Stomach (tissue), 4 donors: ENCODE measurements around the gene PPP4R4.

Experiments used
- POLR2A ChIP-seq, 4 donors: fragments of 450-650 bp; IDR thresholded peaks; one replicate each; pipeline ENCODE4 v1.6.1; 2016; ENCODE audit warnings: antibody characterized with exemption in 4 of 4, control low read depth in 2 of 4, mild to moderate bottlenecking in 1 of 4, moderate library complexity in 1 of 4
- POLR2AphosphoS5 ChIP-seq, 3 donors: sonication (generic); formaldehyde crosslinking; IDR thresholded peaks; one replicate each; pipeline ENCODE4 v1.6.1; 2016; ENCODE audit warnings: antibody characterized with exemption in 3 of 3
- TF ChIP-seq, protein P1 (sequence below), 7 experiments: fragments of 450-650 bp in 4 of 7; fragments of 200-600 bp in 3 of 7; sonication (generic) in 3 of 7; IDR thresholded peaks; one replicate each; pipeline ENCODE4 v1.5.1; 2016 to 2019; ENCODE audit warnings: antibody characterized with exemption in 7 of 7, control low read depth in 2 of 7, mild to moderate bottlenecking in 1 of 7

DNA sequence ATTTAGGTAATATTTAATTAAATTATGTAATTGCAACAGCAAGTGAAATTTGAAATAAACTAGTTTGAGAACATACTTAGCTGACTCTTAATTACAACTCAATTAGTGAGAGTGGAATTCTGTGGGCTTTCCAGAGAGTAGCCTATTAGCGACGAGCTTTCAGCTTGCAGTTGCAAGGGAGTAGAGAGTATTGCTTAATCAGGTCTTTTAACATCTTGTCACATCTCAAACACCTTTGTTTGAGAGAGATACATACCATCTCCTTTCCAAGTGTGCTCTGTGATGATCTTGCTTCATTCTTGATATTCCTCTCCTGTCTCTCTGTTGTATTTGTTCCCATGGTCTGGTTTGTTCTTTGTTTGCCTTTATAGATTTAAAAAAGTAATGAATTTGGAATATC, 7.7 kb downstream of the PPP4R4 start:
- TF ChIP-seq POLR2A (IDR thresholded peaks at IDR 0.05) (no peak), POLR2AphosphoS5 (IDR thresholded peaks at IDR 0.05) (no peak)
- TF ChIP-seq, protein P1, sequence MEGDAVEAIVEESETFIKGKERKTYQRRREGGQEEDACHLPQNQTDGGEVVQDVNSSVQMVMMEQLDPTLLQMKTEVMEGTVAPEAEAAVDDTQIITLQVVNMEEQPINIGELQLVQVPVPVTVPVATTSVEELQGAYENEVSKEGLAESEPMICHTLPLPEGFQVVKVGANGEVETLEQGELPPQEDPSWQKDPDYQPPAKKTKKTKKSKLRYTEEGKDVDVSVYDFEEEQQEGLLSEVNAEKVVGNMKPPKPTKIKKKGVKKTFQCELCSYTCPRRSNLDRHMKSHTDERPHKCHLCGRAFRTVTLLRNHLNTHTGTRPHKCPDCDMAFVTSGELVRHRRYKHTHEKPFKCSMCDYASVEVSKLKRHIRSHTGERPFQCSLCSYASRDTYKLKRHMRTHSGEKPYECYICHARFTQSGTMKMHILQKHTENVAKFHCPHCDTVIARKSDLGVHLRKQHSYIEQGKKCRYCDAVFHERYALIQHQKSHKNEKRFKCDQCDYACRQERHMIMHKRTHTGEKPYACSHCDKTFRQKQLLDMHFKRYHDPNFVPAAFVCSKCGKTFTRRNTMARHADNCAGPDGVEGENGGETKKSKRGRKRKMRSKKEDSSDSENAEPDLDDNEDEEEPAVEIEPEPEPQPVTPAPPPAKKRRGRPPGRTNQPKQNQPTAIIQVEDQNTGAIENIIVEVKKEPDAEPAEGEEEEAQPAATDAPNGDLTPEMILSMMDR (IDR thresholded peaks at IDR 0.05) = no peak
